ENCODE results near the gene CDH23. TPM values are rescaled to one million over a fixed set of nuclear protein-coding genes. Genes with fewer than 3 reads are reported as not detected.

The CDH23 gene
- total RNA-seq, 2 donors from 2014 or later = 3.9 to 4.4 TPM

GRCh38 chr10:71427246-71427645 lies 30.5 kb downstream of the CDH23 start:
- peaks cover 0 to 6% of the 10 kb centered on the region in 2 donors for H3K4me1 ChIP-seq
- H3K9me3 ChIP-seq = no peaks in the 10 kb centered on the region
- no peak overlapping the region for H3K27ac ChIP-seq
- no peak overlapping the region for H3K4me3 ChIP-seq
- DNase-seq (ENCODE audit: low spot score) = no peak
- no peaks in the 10 kb centered on the region for H3K36me3 ChIP-seq
- no peak for TF ChIP-seq CTCF (IDR thresholded peaks at IDR 0.05)
- no peaks in the 10 kb centered on the region for H3K27me3 ChIP-seq

DNA sequence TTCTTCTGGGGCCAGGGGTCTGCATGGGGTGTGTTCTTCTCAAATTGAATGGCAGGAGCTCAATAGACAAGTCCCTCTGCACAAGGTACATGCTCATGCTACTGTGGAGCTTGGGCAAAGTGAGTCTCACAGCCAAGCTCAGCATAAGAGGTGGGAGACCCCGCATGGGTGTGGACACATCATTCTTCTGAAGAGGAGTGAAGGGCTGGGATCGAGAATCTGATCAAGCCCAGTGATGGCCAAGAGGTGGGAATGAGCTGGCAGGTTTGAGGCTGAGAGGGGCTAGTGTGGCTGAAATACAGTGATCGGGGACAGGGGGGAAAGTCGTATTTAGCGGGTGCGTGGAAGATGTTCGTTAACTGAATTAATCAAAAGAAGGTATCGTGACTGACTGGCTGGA lies 32.6 kb downstream of the CDH23 start:
- Histone ChIP-seq H3K36me3 (no peaks in the 10 kb centered on the region), H3K27me3 (no peaks in the 10 kb centered on the region), H3K4me3 (no peak overlapping the region), H3K9me3 (no peaks in the 10 kb centered on the region), H3K27ac (no peak overlapping the region), H3K4me1 (peaks cover 0 to 6% of the 10 kb centered on the region in 2 donors)
- TF ChIP-seq CTCF (IDR thresholded peaks at IDR 0.05) = no peak
- DNase-seq (ENCODE audit: low spot score) = no peak

GRCh38 chr10:71429929-71430328 lies 33.2 kb downstream of the CDH23 start:
- no peak for TF ChIP-seq CTCF (IDR thresholded peaks at IDR 0.05)
- peaks cover 0 to 9% of the 10 kb centered on the region in 2 donors for H3K4me1 ChIP-seq
- H3K27ac ChIP-seq = no peak overlapping the region
- DNase-seq (ENCODE audit: low spot score) = no peak
- H3K27me3 ChIP-seq = no peaks in the 10 kb centered on the region
- no peaks in the 10 kb centered on the region for H3K36me3 ChIP-seq
- no peaks in the 10 kb centered on the region for H3K9me3 ChIP-seq
- H3K4me3 ChIP-seq = no peak overlapping the region

GRCh38 chr10:71431239-71432100 lies 34.8 kb downstream of the CDH23 start:
- no peak overlapping the region for H3K4me3 ChIP-seq
- H3K4me1 ChIP-seq = peaks cover 0 to 18% of the 10 kb centered on the region in 2 donors
- no peak for TF ChIP-seq CTCF (IDR thresholded peaks at IDR 0.05)
- no peak for DNase-seq (ENCODE audit: low spot score)
- no peaks in the 10 kb centered on the region for H3K27me3 ChIP-seq
- H3K27ac ChIP-seq = no peak overlapping the region
- no peaks in the 10 kb centered on the region for H3K9me3 ChIP-seq
- H3K36me3 ChIP-seq = no peaks in the 10 kb centered on the region

- no peak for TF ChIP-seq CTCF (IDR thresholded peaks at IDR 0.05)
- DNase-seq (ENCODE audit: low spot score) = no peak
- Histone ChIP-seq H3K4me1 (peaks cover 0 to 18% of the 10 kb centered on the region in 2 donors), H3K27me3 (no peaks in the 10 kb centered on the region), H3K27ac (no peak overlapping the region), H3K9me3 (no peaks in the 10 kb centered on the region), H3K36me3 (no peaks in the 10 kb centered on the region), H3K4me3 (no peak overlapping the region)
These were observed 35.6 kb downstream of the CDH23 start for GRCh38 chr10:71432101-71432905.

Data from right atrium auricular region (tissue), 2 donors.